HepG2 (cell line): ENCODE data around the gene CCL19. TPM values are rescaled to one million over a fixed set of nuclear protein-coding genes. Genes with fewer than 3 reads are reported as not detected.

ENCODE experiments used
- ATAC-seq: fragments of 200-7000 bp; cut with Tn5 transposase; 3 replicates; pipeline ENCODE4 v1.9.1; 2020; ENCODE audit warnings: mild to moderate bottlenecking, moderate library complexity
- BruUV-seq: library from RNA; stranded (reverse); fragments of 400-500 nt; replicated peaks from 2 replicates; lab custom pipeline; 2021; lab: Mats Ljungman, UMichigan
- CTCF ChIA-PET: fragments of 300-600 bp; formaldehyde crosslinking; extraction: SDS; loops from one replicate; lab custom pipeline; 2021; ENCODE audit warnings: low total read pairs, inconsistent platforms, low intra/inter-chr PET ratio; lab: Yijun Ruan, JAX
- POLR2A ChIA-PET: fragments of 350-600 bp; sonication (Branson Sonifier 250); formaldehyde crosslinking; loops from one replicate; lab custom pipeline; 2020; ENCODE audit warnings: antibody characterized with exemption, inconsistent platforms; lab: Yijun Ruan, JAX
- DNase-seq: peaks from one replicate; pipeline ENCODE4 v3.0.0-alpha.2; 2015; ENCODE audit warnings: low spot score
- FAIRE-seq: peaks from 3 replicates; lab custom pipeline; 2011; peaks lifted over from hg19 to GRCh38; lab: Jason Lieb, UNC
- H2AFZ ChIP-seq: one replicate; pipeline ENCODE4 v1.6.1; 2011; ENCODE audit warnings: low read length, inconsistent platforms
- H3K27ac ChIP-seq: fragments of 300-600 bp; 3 replicates; pipeline ENCODE4 v1.8.0; 2011; ENCODE audit warnings: mixed run types, mild to moderate bottlenecking, mixed read lengths, low read length, inconsistent platforms; ENCODE audit not compliant: insufficient read depth; ENCODE audit errors: extremely low read length
- H3K27me3 ChIP-seq, 2 experiments: fragments of 200-600 bp in 1 of 2; 2 replicates in 1 of 2; 3 replicates in 1 of 2; pipeline versions ENCODE4 v1.6.0 to v1.8.0; 2011; ENCODE audit warnings: low read length in 2 of 2, mild to moderate bottlenecking in 2 of 2, moderate library complexity in 2 of 2, inconsistent platforms in 1 of 2; ENCODE audit not compliant: insufficient read depth in 2 of 2, control insufficient read depth in 1 of 2
- H3K36me3 ChIP-seq, 2 experiments: fragments of 200-600 bp in 1 of 2; replicated peaks in 1 of 2; 2 replicates in 1 of 2; 3 replicates in 1 of 2; pipeline versions ENCODE4 v1.5.1 to v1.8.0; 2011; ENCODE audit warnings: low read length in 2 of 2, inconsistent platforms in 1 of 2; ENCODE audit not compliant: insufficient read depth in 2 of 2, control insufficient read depth in 1 of 2
- H3K4me1 ChIP-seq: 2 replicates; pipeline ENCODE4 v1.5.1; 2012; ENCODE audit warnings: low read length, inconsistent platforms; ENCODE audit not compliant: insufficient read depth
- H3K4me2 ChIP-seq: 2 replicates; pipeline ENCODE4 v1.6.0; 2011; ENCODE audit warnings: low read depth, low read length, inconsistent platforms
- H3K4me3 ChIP-seq, 3 experiments: fragments of 200-600 bp in 1 of 3; sonication (generic), shearing (Covaris generic) in 1 of 3; replicated peaks in 1 of 3; 2 replicates each; pipeline ENCODE4 v1.5.1; 2011 to 2016; ENCODE audit warnings: low read length in 3 of 3, inconsistent platforms in 2 of 3, low read depth in 2 of 3, mild to moderate bottlenecking in 2 of 3, control low read depth in 1 of 3, mixed read lengths in 1 of 3; ENCODE audit not compliant: insufficient read depth in 1 of 3
- H3K79me2 ChIP-seq: one replicate; pipeline ENCODE4 v1.6.1; 2011; ENCODE audit warnings: low read length, inconsistent platforms; ENCODE audit not compliant: insufficient read depth
- H3K9ac ChIP-seq: 2 replicates; pipeline ENCODE4 v1.6.0; 2011; ENCODE audit warnings: mild to moderate bottlenecking, low read depth, low read length, inconsistent platforms; ENCODE audit not compliant: insufficient read depth
- H3K9me3 ChIP-seq: 2 replicates; pipeline ENCODE4 v1.5.1; 2012; ENCODE audit warnings: mild to moderate bottlenecking, low read length
- H4K20me1 ChIP-seq: 2 replicates; pipeline ENCODE4 v1.6.0; 2011; ENCODE audit warnings: inconsistent platforms, mild to moderate bottlenecking, low read length, moderate library complexity; ENCODE audit not compliant: insufficient read depth
- ATF4 ChIP-seq, 2 experiments: fragments of 450-650 bp in 1 of 2; sonication (generic) in 1 of 2; formaldehyde crosslinking; IDR thresholded peaks; 2 replicates each; pipeline versions ENCODE4 v1.5.0 to v1.8.0; 2020 to 2022; ENCODE audit warnings: mild to moderate bottlenecking in 1 of 2, missing genetic modification reagents in 1 of 2
- KDM2A ChIP-seq: sonication (generic); formaldehyde crosslinking; IDR thresholded peaks from 2 replicates; pipeline ENCODE4 v1.4.0; 2020; ENCODE audit warnings: low read depth, missing genetic modification reagents, borderline replicate concordance
- KDM4B ChIP-seq: sonication (generic); formaldehyde crosslinking; IDR thresholded peaks from 2 replicates; pipeline ENCODE4 v1.4.0; 2020; ENCODE audit warnings: missing genetic modification reagents
- MAFK ChIP-seq, 2 experiments: IDR thresholded peaks in 1 of 2; conservative IDR thresholded peaks in 1 of 2; 2 replicates each; pipeline ENCODE4 v1.6.1; 2011; ENCODE audit warnings: improper control_type of control experiment in 2 of 2, low read length in 2 of 2
- MNT ChIP-seq: fragments of 450-650 bp; IDR thresholded peaks from 2 replicates; pipeline ENCODE4 v1.6.1; 2016
- ZNF260 ChIP-seq: sonication (generic); formaldehyde crosslinking; IDR thresholded peaks from 2 replicates; pipeline ENCODE4 v1.4.0; 2020; ENCODE audit warnings: missing genetic modification reagents, low read depth, mild to moderate bottlenecking, borderline replicate concordance
- ZNF264 ChIP-seq: sonication (generic); formaldehyde crosslinking; IDR thresholded peaks from 2 replicates; pipeline ENCODE4 v1.4.0; 2020; ENCODE audit warnings: missing genetic modification reagents
- ZNF496 ChIP-seq: sonication (generic); formaldehyde crosslinking; IDR thresholded peaks from 2 replicates; pipeline ENCODE4 v1.8.1; 2023; ENCODE audit warnings: mild to moderate bottlenecking, moderate library complexity, missing genetic modification reagents; ENCODE audit not compliant: insufficient replicate concordance
- ZNF563 ChIP-seq: sonication (generic); formaldehyde crosslinking; IDR thresholded peaks from 2 replicates; pipeline ENCODE4 v1.8.0; 2022; ENCODE audit warnings: mild to moderate bottlenecking, moderate library complexity, missing genetic modification reagents
- WGBS: methylation state at CpG from one replicate; pipeline ENCODE4 v1.1.6; 2017; ENCODE audit warnings: low lambda C conversion rate; 5-methylcytosine and 5-hydroxymethylcytosine counted together
- in situ Hi-C: cut with HindIII; loops from 2 replicates; pipeline ENCODE4 v1.10.0; 2017; ENCODE audit warnings: low pct_unique_long_range_greater_than_20kb; ENCODE audit not compliant: extremely low pct_ligation_motif_present
- intact Hi-C: fragments of 100-400 bp; cut with micrococcal nuclease; formaldehyde crosslinking; loops from one replicate; pipeline ENCODE4 v1.10.0; 2022; ENCODE audit not compliant: unreplicated experiment
- polyA plus RNA-seq, 8 experiments: library from polyadenylated mRNA; depleted of rRNA in 3 of 8; stranded (reverse) in 7 of 8; unstranded in 1 of 8; fragments of >200 nt; fragmentation: Illumina TruSeq in 4 of 8; extraction: Trizol in 4 of 8; gene quantifications; 2 replicates each; pipeline versions ENCODE4 v1.2.1 to v1.2.3, GENCODE V29; 2011 to 2016; ENCODE audit warnings: low read depth in 4 of 8, missing spikeins in 1 of 8, mixed read lengths in 1 of 8; ENCODE audit not compliant: insufficient read depth in 1 of 8
- total RNA-seq, 5 experiments: library from RNA; depleted of rRNA; stranded (reverse); fragments of >200 nt; fragmentation: Illumina TruSeq; extraction: Trizol; gene quantifications; 2 replicates each; pipeline ENCODE4 v1.2.3, GENCODE V29; 2016; ENCODE audit warnings: low read depth in 1 of 5

Gene CCL19
- total and polyA plus RNA-seq, 2 of the 13 experiments (the other 11 are each of a cell fraction or from before 2014, with no cell fraction given), result not detected

- Histone ChIP-seq H3K36me3 (no peaks in the 10 kb centered on the region), H3K4me3 (no peak overlapping the region), H3K27ac (no peak overlapping the region), H3K4me1 (no peaks in the 10 kb centered on the region; the same call in 1 of the 2 replicates), H2AFZ (no peak overlapping the region), H3K79me2 (no peaks in the 10 kb centered on the region), H4K20me1 (no peaks in the 10 kb centered on the region), H3K9ac (no peak overlapping the region), H3K4me2 (no peak overlapping the region), H3K27me3 (no peaks in the 10 kb centered on the region), H3K9me3 (no peaks in the 10 kb centered on the region)
- BruUV-seq, result no TSS peak
- ChIA-PET POLR2A (no interaction called here), CTCF (no interaction called here)
- WGBS, result 49% methylated on average over 6 of the region's 6 CpGs
- DNase-seq (no peak), FAIRE-seq (no peak), ATAC-seq (no peak)
- intact Hi-C loops (no loop called here), in situ Hi-C loops (no loop called here)
- TF ChIP-seq MNT, result no peak
- no peak for TF ChIP-seq KDM4B (CRISPR knock-in tag)
- no peak for TF ChIP-seq ZNF264 (CRISPR knock-in tag)
- no peak for TF ChIP-seq ZNF496 (CRISPR knock-in tag)
- TF ChIP-seq MAFK (conservative IDR thresholded peaks at IDR 0.05 in 1 of 2, IDR thresholded peaks at IDR 0.05 in 1 of 2; ENCODE audit: low read length in 2 of 2), result no peak
- TF ChIP-seq ZNF563 (CRISPR knock-in tag), result no peak
- no peak for TF ChIP-seq ZNF260 (CRISPR knock-in tag)
- TF ChIP-seq KDM2A (CRISPR knock-in tag), result no peak
- no peak for TF ChIP-seq ATF4 (CRISPR knock-in tag; IDR thresholded peaks at IDR 0.05)
Measured at GRCh38 chr9:34737677-34738260, 46.7 kb upstream of the CCL19 start.
